Islet precursor cell (in vitro differentiated cells): ENCODE data around the gene MYO15B.
"Not testable (repeated sequence)": the region's sequence is repeated elsewhere in the genome, so short reads cannot be mapped to it uniquely, and the experiment has no call there.

Experiments
- DNase-seq: peaks from one replicate; pipeline ENCODE4 v3.0.0-alpha.2; 2018

The MYO15B gene

GRCh38 chr17:75576661-75577060, 10.9 kb upstream of the MYO15B start:
- no peak for DNase-seq

- DNase-seq = peak; percentile 43
These were observed 6.4 kb upstream of the MYO15B start for GRCh38 chr17:75581121-75581725.

- not testable (repeated sequence) for DNase-seq
These were observed 4.4 kb upstream of the MYO15B start for GRCh38 chr17:75583197-75583596.

- DNase-seq = peak; percentile 56
These were observed 2.8 kb upstream of the MYO15B start for GRCh38 chr17:75584849-75585175.

DNA sequence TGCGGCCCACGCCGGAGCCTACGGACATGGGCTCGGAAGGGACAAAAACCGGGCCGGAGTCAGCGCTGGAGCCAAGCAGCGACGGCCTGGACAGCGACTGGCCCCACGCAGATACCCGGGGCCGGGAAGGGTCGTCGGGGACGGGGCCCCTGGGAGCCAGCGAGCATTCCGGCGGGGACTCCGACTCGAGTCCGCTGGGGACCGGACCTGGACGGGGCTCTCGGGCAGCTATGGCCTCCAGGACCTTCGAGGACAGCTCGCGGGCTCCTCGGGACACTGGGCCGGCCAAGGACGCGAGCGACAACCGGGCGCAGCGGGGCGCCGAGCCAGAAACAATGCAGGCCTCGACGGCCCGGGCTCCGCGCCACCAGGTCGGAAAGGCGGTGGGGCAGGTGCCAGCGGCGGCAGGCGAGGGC, 1.0 kb downstream of the MYO15B start:
- DNase-seq = no peak

- peak; percentile 98 for DNase-seq
These were observed 1.7 kb downstream of the MYO15B start for GRCh38 chr17:75589012-75589918.

GRCh38 chr17:75589919-75590303, 2.3 kb downstream of the MYO15B start:
- DNase-seq = peak; percentile 55

- peak; percentile 54 for DNase-seq
These were observed 2.7 kb downstream of the MYO15B start for GRCh38 chr17:75590314-75590761.

GRCh38 chr17:75590849-75591721, 3.5 kb downstream of the MYO15B start:
- DNase-seq = no peak

DNA sequence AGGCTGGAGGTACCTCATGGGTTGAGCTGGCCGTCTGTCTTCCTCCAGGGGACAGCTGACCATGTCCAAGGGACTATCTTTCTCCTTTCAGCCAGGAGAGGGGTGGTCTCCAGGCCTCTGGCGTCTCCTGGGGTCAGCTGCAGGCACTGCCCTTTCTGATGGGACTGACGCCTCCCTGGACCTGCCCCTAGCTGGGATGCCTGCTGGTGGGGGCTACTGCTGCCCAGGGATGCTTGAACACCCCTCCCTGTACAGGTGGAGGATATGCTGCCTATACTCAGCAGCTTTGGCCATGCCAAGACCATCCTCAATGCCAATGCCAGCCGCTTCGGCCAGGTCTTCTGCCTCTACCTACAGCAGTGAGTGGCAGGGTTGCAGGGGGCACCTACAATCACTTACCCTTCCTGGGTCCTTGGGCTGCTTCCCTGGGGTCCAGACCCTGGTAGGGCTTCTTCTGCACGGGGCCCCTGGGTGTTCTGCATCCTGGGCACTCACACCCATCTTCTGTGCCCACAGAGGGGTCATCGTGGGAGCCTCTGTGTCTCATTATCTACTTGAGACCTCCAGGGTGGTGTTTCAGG, 4.2 kb downstream of the MYO15B start:
- peak; percentile 60 for DNase-seq

DNA sequence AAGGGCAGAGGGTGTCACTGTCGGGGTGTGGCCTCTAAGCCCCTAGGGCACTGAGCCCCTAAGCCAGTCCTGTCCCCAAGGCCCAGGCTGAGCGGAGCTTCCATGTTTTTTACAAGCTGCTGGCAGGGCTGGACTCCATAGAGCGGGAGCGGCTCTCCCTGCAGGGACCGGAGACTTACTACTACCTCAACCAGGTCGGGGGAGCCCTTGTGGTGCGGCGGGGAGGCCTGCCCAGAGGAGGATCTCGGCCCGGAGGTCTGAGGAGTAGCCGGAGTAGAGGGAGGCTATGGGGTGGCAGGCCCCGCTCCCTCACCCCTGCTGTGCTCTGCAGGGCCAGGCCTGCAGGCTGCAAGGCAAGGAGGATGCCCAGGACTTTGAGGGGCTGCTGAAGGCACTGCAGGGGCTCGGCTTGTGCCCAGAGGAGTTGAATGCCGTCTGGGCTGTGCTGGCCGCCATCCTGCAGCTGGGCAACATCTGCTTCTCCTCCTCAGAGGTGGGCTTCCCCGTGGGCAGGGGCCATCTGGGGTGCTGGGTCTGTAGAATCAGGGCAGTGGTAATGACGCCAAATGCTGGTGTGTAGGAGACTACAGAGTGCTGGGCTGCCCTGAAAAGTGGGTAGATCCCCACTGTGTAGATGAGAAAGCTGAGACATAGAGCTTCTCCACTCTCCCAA, 4.9 kb downstream of the MYO15B start:
- peak; percentile 53 for DNase-seq

DNA sequence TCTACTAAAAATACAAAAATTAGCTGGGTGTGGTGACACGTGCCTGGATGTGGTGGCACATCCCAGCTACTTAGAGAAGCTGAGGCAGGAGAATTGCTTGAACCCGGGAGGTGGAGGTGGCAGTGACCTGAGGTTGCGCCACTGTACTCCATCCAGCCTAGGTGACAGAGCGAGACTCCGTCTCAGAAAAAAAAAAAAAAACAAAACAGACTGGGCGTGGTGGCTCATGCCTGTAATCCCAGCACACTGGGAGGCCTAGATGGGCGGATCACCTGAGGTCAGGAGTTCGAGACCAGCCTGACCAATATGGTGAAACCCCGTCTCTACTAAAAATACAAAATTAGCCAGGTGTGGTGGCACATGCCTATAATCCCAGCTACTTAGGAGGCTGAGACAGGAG, 5.8 kb downstream of the MYO15B start:
- DNase-seq = not testable (repeated sequence)

GRCh38 chr17:75594499-75595283, 7.1 kb downstream of the MYO15B start:
- peak; percentile 58 for DNase-seq

DNA sequence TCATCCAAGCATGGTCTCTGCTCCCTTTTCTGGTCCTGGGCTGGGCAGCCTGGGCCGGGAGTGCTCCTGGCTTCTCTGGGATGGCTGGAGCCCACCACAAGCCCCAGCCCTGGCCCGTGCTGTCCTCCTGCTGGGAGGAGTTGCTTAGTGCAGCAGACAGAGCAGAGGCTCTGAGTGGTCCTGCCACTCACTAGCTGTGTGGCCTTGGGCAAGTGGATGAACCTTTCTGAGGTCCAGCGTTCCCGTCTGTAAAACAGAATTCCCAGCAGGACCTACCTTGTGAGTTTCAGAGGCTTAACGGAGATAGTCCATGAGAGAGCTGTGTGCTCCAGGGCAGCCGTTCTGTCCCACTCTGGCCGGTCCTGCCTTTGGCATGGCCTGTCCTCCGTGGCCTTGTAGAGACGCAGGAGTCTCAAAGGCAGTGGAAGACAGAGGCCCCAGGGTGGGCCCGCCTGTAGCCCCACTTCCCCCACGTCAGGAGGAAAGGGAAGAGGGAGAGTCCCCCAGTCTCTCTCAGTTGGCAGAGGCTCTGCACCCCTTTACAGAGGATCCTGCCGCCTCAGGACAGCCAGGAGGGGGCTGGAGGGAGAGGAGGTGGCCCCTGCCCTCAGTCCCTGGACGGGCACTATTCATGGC, 7.8 kb downstream of the MYO15B start:
- peak; percentile 67 for DNase-seq

GRCh38 chr17:75595920-75596313, 8.3 kb downstream of the MYO15B start:
- no peak for DNase-seq

DNA sequence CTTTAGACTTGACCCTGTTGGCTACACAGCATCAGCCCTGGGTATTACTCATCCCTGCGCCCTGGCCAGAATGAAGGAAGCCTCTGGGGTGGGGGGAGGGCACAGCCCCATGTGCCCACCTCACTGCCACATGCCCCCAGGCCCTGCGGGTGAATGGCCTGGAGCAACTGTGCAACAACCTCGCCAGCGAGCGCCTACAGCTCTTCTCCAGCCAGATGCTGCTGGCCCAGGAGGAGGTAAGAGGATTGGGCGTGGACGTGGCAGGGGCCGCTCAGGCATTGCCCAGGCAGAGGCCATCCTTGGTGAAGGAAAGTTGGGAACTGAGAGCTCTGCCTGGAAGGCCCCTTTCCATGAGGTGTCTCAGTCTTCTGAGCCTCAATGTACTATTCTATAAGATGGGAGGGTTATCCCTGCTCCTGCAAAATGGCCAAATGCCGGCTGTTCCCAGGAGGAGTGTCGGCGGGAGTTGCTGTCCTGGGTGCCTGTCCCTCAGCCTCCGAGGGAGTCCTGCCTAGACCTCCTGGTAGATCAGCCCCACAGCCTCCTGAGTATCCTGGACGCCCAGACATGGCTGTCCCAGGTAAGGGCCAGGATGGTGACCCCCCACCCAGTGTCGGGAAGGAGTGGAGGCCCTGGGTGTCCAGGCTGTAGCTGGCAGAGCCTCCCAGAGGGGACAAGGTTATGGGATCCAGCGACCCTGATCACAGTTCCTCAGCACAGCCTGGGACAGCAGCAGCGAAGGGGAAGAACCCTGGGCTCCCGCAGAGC, 8.9 kb downstream of the MYO15B start:
- peak; percentile 51 for DNase-seq

GRCh38 chr17:75601057-75601987, 13.7 kb downstream of the MYO15B start:
- DNase-seq = peak; percentile 88

GRCh38 chr17:75602644-75603043, 15.0 kb downstream of the MYO15B start:
- DNase-seq = no peak

DNA sequence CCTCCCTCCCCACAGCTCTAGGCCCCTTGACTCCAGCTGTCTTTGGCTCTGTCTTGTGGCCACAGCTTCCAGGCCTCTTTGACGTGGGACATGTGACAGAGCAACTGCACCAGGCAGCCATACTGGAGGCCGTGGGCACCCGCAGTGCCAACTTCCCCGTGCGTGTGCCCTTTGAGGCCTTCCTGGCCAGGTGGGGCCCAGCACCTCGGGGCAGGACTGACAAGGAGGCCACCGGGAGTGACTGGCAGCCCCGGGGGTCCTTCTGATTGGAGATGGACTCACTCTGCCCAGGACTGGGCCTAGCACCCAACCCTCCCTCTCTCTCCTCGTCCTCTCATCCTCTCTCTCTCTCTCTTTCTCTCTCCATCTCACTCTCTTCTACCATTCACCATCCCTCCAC, 15.5 kb downstream of the MYO15B start:
- DNase-seq = no peak
